Suppressor macrophage treated with lipopolysaccharide for 1 hour (primary cell): Measurements from ENCODE around the gene PLG.
A peak's percentile ranks its signal among the peaks of the same experiment; 100 is the strongest.
"Not testable (repeated sequence)": the region's sequence is repeated elsewhere in the genome, so short reads cannot be mapped to it uniquely, and the experiment has no call there.

Experiments used
- DNase-seq, 3 donors: peaks; one replicate each; pipeline ENCODE4 v3.0.0-alpha.2; 2020 to 2022

The PLG gene

DNA sequence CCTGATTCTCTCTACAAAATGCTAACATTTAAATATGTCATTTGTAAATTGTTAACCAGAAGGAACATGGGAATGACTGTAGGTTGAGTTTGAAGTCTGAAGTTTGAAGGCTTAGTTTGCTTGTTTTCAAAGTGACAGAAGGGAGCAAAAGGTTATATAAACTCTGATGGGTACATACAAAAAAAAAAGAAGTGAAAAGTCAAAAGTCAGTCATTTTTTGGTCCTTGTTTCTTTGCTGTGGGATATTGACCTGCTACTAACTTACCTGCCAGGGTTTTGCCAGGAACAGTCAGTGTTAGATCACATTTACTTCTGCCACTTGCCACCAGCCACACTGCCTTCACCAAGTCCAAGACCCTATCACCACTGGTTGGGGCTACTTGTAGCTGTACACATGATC is 6.9 kb downstream of the PLG start:
- DNase-seq: not testable (repeated sequence)

DNA sequence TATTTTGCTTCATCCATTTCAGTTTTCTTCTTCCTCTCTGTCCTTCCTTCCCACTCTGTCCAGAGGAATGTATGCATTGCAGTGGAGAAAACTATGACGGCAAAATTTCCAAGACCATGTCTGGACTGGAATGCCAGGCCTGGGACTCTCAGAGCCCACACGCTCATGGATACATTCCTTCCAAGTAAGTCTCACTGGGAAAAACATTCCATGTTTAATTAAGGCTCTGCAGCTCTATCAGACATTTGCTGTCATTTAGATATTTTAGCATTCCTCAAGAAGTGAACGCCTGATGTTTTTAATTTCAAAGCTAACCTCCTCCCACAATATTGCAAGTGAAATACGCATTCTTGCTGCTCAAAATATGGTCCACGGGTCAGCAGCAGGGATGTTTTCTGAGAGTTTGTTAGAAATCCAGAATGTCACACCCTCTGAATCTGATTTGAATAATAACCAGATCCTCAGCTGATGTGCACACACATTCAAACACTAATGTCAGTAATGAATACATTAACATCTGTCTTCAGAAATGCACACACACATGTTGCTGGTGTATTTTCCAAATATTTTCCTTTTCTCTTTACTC is 12.8 kb downstream of the PLG start:
- no peak for DNase-seq

DNA sequence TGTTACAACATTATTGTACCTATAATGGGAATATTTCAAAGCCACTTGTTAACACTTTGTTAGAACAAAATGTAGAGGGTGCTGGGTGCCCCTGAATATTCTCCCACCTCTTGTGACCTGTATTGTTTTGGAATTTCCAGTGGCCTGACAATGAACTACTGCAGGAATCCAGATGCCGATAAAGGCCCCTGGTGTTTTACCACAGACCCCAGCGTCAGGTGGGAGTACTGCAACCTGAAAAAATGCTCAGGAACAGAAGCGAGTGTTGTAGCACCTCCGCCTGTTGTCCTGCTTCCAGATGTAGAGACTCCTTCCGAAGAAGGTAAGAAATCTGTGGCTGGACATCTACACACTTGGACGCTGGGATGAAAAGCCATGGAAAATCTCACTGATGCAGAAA is 28.9 kb downstream of the PLG start:
- no peak for DNase-seq

DNA sequence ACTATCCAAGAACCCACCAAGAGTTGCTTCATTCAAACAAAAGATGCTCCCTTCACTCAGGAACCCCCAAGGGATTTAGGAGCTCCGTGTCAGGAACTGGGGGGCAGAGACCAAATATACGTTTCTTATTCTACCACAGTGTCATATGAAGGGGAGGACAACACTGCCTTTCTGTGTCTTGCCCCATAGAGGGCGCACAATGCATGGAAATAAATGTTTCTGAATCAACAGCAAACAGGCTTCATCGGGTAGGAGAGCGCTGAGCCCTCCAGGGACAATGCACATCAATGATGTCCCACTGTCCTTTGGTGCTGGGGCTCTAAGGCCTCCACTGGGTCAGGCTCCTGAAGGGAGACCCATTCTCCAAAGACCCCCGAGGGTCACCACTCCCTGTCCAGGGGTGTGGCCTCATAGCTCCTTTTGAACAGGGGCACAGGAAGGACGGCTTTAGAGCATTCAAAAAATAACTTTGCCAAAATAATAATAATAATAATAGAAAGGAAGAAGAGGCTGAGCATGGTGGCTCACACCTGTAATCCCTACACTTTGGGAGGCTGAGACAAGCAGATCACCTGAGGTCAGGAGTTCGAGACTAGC is 31.1 kb downstream of the PLG start:
- DNase-seq: peak; percentile 54 to 60 (median 57)

DNA sequence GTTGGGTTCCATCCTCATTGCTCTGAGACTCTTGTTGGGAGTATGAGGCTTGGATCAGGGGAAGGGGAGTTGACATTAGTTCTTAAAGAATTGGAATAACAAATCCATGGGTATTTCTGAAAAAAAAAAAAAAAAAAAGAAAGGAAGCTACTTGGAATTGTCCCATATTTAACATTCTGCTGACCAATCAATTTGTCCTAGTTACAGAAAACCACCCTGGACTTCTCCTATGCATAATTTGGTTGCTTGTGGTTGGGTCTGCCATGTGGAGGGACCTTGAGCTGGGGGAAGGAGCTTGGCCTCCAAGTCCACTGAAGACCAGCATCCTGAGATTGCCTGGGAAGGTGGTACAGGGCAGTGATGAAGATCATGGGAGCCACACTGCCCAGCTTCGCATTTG is 32.6 kb downstream of the PLG start:
- DNase-seq: no peak

DNA sequence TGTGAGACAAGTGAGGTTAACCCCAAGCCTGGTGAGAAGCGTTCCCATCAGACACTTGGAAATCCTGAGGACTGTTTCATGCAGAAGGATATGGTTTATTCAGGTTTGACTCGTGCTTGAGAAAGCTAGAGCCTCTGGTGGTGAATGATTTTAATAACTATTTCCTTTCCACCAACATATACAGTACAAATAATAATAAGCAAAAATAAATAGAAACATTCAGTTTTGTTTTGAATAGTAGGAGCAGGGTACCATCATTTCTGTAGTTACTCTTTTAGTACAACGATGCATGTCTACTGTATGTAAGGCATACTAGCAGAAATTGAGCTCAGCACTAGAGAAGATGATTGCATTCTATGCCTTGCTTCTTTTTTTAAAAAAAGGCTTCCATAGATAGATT is 33.5 kb downstream of the PLG start:
- DNase-seq: no peak

DNA sequence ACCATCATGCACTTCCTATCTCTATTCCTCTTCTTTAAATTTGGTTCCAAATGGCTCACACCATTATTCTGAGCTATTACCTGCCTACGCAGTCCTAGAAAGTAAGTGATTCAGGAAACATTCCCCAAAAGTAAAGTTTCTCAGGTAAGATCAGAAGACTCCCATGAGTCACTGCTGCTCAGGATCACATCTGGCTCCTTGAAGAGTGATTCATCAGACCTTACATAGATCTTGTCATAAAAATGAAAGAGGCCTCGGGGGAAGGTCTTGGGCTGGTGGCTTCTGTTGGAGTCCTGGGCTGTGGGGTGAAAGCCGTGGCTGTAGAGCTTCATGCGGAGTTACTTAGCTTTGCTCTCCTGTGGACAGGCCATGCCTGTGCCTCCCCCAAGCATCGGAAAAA is 35.9 kb downstream of the PLG start:
- no peak for DNase-seq

DNA sequence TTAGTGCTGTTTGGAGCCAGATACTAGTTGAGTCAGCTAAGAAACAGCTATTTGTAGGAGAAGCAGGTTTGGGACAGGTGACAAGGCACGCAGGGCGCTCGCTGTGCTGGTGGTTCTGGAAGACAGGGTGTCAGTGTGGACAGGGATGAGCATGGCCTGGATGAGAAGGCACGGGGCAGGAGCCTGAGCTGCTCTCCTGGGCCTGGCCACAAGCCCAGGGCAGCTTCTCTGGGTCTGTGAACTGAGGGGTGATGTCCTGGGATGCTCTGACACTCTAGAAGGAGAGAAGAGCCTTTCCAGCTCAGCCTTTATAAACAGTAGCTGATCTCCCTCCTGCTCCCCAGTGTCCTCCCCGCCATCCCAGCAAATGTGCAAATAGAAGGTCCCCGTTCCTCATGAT is 37.9 kb downstream of the PLG start:
- no peak for DNase-seq

DNA sequence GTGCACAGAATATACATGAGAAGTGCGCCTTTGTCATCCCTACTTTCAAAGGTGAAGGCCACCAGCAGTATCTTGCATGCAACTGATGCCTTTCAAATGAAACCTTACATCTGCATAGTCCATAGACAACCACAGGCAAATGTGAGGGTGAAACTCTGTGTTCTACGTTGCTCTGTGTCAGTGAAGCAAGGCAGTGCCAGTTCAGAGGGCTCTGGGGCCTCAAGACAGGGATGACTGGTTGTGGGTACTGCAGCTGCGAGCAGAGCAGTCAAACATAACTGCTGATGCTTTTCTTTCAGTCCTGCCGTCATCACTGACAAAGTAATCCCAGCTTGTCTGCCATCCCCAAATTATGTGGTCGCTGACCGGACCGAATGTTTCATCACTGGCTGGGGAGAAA is 39.0 kb downstream of the PLG start:
- not testable (repeated sequence) for DNase-seq

DNA sequence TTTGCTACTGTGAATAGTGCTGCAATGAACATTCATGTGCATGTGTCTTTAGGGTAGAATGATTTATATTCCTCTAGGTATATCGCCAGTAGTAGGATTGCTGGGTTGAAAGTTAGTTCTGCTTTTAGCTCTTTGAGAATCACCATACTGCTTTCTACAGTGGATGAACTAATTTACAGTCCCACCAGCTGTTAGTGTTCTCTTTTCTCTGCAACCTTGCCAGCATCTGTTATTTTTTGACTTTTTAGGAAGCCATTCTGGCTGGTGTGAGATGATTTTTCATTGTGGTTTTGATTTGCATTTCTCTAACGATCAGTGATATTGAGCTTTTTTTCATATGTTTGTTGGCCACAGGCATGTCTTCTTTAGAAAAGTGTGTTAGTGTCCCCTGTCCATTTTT is 40.0 kb downstream of the PLG start:
- DNase-seq: no peak

DNA sequence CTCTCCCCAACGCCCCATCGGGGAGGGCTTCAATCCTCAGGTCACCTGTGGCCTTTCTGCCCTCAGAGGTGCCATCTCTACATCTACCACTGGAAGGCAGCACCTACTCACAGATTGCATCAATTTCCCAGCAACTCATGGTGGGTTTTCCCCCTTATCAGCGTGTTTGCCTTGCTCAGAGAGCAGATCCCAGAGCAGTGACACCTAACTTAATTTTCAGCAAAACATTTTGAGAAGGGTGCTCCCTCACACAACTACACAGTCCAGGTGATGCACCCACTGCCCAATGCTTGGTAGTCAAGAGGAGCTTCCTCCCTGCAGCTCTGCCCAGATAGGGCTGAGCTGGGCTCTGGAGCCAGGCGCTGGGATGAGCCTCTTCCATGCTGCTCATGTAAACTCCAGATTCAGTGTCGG is 48.2 kb downstream of the PLG start:
- DNase-seq: peak; percentile 3 to 22 (median 12)

DNA sequence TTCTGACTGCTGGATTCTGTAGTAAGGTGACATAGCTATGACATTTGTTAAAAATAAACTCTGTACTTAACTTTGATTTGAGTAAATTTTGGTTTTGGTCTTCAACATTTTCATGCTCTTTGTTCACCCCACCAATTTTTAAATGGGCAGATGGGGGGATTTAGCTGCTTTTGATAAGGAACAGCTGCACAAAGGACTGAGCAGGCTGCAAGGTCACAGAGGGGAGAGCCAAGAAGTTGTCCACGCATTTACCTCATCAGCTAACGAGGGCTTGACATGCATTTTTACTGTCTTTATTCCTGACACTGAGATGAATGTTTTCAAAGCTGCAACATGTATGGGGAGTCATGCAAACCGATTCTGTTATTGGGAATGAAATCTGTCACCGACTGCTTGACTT is 51.2 kb downstream of the PLG start:
- DNase-seq: not testable (repeated sequence)

DNA sequence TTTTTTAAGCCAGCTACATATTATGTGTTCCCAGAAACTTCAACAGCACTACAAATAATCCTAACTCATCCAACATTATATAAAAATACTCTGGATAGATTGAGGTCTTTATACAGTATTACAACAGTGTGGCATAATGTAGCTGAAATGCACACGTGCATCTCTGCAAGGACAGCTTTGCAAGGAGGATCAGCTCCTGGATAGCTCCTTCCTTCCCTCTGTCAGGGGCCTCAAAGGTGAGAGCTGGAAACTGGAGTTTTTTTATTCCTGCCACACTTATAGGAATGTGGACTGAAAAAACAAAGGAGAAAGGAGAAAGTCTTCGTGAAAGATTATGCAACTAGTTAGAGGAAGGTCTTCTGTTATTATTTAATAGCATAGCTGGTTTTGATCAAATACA is 53.1 kb downstream of the PLG start:
- DNase-seq: no peak

DNA sequence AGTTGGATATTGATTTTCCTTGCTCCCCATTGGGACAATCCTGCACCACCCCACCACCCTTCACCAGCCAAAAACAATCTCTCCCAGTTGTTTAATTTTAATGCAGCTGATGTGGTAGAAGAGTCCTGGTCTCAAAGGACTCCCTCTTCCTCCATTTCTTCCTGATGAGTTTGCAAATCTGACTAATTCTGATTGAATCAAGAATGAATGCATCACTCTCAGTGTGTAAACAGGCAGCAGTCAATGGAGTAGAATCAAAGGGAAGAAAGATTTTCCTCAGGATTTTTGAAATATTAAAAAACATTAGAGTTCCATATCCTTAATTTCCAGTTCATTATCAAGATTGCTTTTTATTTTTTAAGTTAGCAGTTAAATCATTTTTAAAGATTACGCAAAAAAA is 54.0 kb downstream of the PLG start:
- DNase-seq: no peak

DNA sequence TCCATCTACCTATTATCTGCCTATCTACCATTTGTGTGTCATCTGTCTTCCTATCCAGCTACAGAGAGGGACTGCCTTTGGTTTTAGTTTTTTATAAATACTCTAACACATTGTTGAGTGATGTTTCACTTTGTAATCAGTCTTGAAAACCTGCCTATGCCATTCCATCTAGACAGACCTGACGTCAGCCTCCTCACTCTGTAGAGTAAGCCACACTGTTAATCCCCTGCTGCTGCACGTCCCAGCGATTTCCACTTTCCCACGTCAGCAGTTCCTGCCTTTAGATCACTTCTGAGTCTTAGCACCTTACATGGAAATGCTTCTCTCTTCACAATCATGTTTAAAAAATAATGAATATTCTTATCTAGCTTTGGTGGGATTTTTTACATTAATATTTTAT is 54.8 kb downstream of the PLG start:
- DNase-seq: no peak

DNA sequence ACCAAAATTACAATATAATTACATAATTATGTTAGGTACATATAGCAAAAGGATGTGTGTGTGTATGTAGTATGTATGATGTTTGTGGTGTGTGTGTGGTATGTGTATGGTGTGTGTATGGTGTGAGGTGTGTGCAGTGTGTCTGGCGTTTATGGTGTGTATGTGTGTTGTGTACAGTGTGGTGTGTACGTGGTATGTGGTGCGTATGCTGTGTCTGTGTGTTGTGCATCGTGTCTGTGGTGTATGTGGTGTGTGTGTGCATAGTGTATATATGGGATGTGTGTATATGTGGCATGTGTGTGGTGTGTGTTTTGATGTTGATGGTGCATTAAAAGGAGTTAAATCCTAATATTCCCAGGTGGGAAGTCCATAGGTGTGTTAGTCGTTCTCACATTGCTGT is 62.8 kb downstream of the PLG start:
- DNase-seq: no peak

DNA sequence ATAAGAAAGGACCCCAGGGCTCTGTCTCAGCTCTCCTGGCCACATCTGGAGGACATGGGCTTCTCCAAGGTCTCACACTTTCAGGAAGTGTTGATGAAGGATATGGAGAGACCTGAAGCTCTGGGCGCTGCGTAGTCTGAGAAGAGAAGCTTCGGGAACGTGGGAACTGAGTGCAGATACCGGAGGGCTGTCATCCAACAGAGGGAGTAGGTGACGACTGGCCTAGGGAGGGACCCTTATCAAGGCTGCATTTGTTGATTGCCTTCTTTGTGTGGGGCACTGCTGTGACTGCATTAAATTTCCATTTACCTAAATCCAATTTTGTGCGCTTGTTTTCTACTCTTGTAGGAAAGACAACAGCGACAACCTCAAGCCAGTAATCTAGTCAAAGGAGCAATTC is 63.4 kb downstream of the PLG start:
- no peak for DNase-seq

DNA sequence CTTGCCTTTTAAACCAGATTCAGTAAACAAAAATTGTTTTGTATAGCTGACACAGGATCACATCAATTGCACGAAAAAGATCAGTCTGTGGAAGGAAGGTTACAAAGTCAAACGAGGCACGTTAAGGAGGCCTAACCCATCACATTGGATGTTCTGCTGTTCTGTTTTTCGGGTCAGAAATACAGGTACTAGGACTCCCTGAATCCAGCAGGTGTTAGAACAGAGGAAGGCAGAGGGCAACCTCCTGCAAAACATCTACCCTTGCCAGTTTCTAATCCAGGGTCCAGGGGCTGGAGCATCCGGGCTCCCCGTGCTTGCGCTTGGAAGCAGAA is 64.6 kb downstream of the PLG start:
- no peak for DNase-seq

DNA sequence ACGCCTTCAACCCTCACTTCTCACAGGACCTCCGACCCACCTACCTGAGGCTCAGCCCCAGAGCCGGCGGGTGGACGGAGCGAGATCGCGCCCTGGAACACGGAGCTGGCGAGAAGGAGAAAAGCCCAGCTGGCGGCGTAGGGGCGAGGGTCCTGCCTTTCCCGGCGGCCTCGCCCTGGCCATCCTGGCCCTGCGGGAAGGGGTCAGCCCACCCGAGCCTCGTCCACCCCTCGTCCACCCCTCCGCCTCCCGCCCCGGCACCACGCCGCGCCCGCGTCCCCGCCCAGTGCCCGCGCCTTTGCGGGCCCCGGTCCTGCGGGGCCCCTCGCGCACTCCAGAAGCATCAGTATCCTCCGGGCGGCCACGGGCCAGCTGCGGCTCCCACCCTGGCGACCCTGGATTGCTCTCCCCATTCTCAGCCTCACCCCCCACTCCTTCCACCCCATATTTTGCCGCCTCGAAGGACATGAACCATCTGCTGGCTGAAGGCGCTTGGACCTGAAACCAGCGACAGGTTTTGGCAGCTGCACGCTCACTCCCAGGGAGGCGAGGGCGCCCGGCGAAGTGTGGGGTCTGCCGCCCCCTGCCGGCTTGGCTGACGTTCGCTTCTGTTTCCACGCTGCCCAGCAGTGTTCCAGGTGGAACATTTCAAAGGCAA is 65.1 kb downstream of the PLG start:
- DNase-seq: peak in 2 of 3 donors; percentile 13 to 38

DNA sequence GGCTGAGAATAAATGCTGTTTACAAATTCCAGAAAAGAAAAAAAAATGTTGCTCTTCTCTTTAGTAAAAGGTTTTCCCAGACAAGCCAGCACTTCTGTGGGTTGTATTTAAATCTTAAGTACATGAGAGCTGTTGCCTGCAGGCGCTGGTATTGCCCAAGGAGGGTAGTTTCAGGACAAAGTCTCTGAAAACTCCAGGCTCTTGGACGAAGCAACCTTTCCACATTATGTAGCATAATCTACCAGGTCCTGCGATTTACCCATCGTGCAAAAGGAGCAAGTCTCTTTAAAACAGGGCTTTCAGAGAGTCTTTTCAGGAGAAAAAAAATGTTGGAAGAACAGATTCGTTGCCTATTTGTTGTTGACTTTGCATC is 65.6 kb downstream of the PLG start:
- DNase-seq: no peak

DNA sequence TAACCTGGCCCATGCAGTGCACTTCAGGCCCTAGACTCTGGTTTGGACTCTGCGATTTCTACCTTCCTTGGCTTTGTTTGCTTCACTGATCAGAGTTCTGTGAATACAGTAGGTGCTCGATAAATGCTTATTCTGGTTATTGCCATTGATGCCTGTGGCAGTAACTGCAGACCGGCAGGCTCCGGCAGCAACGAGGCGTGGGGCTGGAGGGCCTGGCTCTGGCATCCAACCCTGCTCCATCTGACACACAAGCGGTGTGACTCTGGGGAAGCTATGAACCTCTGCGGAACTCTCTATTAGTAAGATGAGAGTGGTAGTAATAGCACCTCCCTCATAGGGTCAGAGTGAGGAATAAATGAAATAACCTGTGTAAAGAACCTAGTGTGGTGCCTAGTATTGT is 66.1 kb downstream of the PLG start:
- no peak for DNase-seq

DNA sequence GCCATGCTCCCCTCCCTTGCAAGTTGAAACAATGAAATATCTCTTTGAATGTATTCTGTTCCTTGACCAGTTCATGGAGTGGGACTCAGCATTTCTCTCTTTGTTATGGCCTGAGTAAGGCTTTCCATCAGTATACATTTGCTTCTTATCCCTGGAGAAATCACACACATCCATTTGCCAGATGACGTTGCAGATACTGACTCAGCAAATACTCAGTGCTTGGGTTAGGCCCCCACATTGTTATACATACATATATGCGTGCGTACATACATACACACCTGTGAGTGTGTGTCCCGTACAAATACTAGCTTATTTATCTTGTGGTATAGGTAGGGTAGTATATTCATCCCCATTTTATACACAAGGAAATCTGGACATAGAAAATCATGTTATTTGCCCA is 72.4 kb downstream of the PLG start:
- DNase-seq: no peak

DNA sequence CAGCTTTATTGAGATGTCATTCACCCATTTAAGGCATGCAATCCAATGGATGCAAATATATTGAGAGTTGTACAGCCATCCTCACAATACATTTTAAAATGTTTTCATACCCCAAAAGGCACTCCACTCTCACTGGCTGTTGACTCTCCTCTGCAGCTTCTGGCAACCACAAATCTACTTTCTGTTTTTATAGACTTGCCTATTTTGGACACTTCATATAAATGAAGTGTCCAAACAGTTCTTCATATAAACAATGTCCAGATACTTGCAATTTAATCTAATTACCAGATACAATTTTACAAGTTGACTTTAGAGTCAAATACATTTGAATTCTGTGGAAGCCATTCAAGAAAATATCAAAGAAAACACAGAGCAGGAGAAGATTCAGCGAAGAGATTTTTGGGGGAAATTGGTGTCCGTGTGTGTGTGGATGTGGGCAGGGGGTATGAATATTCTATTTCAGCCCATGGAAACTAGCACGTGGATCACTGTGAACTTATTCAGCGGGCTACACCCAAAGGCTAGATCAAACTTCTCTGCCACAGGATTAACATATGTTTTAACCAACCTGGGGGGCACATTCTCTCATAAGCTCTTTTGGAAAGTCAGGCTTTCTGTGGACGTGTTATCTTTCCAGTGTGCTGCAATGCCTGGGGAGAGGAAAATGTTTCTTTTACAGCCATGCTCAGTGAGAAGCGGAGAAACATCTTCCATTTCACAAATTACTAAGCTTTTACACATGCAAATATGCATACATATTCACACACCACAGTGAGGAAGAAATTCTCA is 73.9 kb downstream of the PLG start:
- no peak for DNase-seq

DNA sequence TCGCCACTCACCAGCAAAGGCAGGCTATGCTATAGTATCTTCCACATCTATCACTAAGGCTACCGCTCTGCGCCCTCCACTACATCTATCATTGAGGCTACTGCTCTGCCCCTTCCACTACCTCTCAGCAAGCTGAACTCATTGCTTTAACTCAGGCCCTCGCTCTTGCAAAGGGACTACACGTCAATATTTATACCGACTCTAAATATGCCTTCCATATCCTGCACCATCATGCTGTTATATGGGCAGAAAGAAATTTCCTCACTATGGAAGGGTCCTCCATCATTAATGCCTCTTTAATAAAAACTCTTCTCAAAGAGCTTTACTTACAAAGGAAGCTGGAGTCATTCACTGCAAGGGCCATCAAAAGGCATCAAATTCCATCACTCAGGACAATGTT is 77.1 kb downstream of the PLG start:
- DNase-seq: not testable (repeated sequence)
